ENCODE data around the gene LIFR.

DNA sequence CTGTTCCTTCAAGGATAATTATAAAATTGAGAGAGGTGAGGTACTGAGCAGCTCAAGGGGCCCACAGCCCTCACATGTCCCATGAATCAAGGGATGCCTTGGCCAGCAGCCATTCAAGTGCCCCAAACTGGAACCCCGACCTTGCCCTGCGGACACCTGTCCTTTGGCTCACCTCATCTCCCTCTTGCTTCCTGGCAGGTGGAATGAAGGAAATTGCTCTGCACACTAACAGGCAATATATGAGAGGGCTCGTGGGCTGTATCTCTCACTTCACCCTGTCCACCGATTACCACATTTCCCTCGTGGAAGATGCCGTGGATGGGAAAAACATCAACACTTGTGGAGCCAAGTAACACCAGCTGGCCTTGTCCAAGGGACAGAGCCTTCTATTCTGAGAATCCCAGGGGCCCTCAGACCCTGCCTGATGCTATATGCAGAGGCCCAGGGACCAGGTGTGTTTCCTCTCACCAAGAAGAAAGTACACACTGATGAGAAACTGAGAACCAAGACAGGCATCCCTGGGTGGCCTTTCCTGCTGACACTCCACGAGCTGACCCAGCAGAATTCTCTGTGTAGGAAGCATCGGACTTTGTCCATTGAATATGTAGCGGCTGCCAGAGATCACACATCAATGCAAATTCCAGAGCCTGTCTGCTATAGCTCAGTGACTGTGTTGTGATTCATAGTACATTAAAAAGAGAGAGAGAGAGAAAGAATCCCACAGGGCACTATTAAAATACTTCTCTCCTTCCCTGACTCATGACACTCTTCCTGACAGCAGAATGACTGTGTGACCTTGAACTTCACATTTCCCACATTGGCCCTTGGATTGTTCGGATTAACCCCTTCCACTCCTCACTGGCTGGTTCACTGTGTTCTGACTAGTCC lies 92.6 kb downstream of the LIFR start:
- TF ChIP-seq CTCF (conservative IDR thresholded peaks at IDR 0.05; ENCODE audit: low read depth, low read length) (no peak), SMC3 (IDR thresholded peaks at IDR 0.05; ENCODE audit: low read depth, low read length) (no peak), ELK1 (IDR thresholded peaks at IDR 0.05; ENCODE audit: borderline replicate concordance, low read depth, low read length) (no peak), POLR2A (IDR thresholded peaks at IDR 0.05; ENCODE audit: low read depth, low read length) (no peak)
- TF ChIP-seq, protein P1, sequence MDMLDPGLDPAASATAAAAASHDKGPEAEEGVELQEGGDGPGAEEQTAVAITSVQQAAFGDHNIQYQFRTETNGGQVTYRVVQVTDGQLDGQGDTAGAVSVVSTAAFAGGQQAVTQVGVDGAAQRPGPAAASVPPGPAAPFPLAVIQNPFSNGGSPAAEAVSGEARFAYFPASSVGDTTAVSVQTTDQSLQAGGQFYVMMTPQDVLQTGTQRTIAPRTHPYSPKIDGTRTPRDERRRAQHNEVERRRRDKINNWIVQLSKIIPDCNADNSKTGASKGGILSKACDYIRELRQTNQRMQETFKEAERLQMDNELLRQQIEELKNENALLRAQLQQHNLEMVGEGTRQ (IDR thresholded peaks at IDR 0.05; ENCODE audit: low read depth, low read length), result no peak
